B cell (primary cell): ENCODE results near the gene SCYL2. TPM values are rescaled to one million over a fixed set of nuclear protein-coding genes. Genes with fewer than 3 reads are reported as not detected.

ENCODE experiments used
- ATAC-seq: fragments of 200-7000 bp; cut with Tn5 transposase; one replicate; pipeline ENCODE4 v1.10.0; 2021; ENCODE audit warnings: low read depth, mild to moderate bottlenecking, moderate number of reproducible peaks, moderate library complexity
- CTCF ChIA-PET: fragments of 350-600 bp; sonication (Branson Sonifier 250); formaldehyde crosslinking; loops from one replicate; lab custom pipeline; 2021; ENCODE audit warnings: antibody characterized with exemption, inconsistent platforms; lab: Charles Lee
- POLR2A ChIA-PET: fragments of 350-600 bp; sonication (Branson Sonifier 250); formaldehyde crosslinking; loops from one replicate; lab custom pipeline; 2021; ENCODE audit warnings: antibody characterized with exemption; lab: Charles Lee
- DNase-seq: peaks from one replicate; pipeline ENCODE4 v3.0.0; 2013
- H2AFZ ChIP-seq: 2 replicates; pipeline ENCODE4 v1.6.1; 2012; ENCODE audit warnings: mild to moderate bottlenecking, low read depth, low read length; ENCODE audit not compliant: insufficient read depth, poor library complexity, severe bottlenecking
- H3K27ac ChIP-seq, 2 donors: 1 replicate in 1 of 2; 2 replicates in 1 of 2; pipeline ENCODE4 v1.5.1; 2012 to 2013; ENCODE audit warnings: low read length in 2 of 2, mild to moderate bottlenecking in 2 of 2, moderate library complexity in 1 of 2
- H3K27me3 ChIP-seq, 4 experiments: fragments of 200-600 bp in 1 of 4; sonication (generic) in 1 of 4; replicated peaks in 1 of 4; 1 replicate in 2 of 4; 2 replicates in 2 of 4; pipeline versions ENCODE4 v1.6.1 to v1.7.0; 2013 to 2016; ENCODE audit warnings: low read length in 3 of 4, mild to moderate bottlenecking in 2 of 4, mixed read lengths in 1 of 4, moderate library complexity in 1 of 4; ENCODE audit not compliant: insufficient read depth in 4 of 4, control insufficient read depth in 3 of 4; ENCODE audit errors: control extremely low read depth in 1 of 4
- H3K36me3 ChIP-seq, 2 experiments: replicated peaks in 1 of 2; 1 replicate in 1 of 2; 2 replicates in 1 of 2; pipeline versions ENCODE4 v1.6.1 to v1.7.1; 2013; ENCODE audit warnings: low read length in 1 of 2; ENCODE audit not compliant: insufficient read depth in 2 of 2, control insufficient read depth in 1 of 2; ENCODE audit errors: control extremely low read depth in 1 of 2, extremely low read depth in 1 of 2
- H3K4me1 ChIP-seq, 2 donors: fragments of 200-600 bp in 1 of 2; sonication (generic) in 1 of 2; 1 replicate in 1 of 2; 2 replicates in 1 of 2; pipeline versions ENCODE4 v1.5.1 to v1.6.1; 2013 to 2017; ENCODE audit warnings: low read length in 2 of 2; ENCODE audit not compliant: control insufficient read depth in 2 of 2, insufficient read depth in 2 of 2
- H3K4me2 ChIP-seq: replicated peaks from 2 replicates; pipeline ENCODE3; 2012; ENCODE audit warnings: mild to moderate bottlenecking, low read depth, low read length; ENCODE audit not compliant: poor library complexity, severe bottlenecking
- H3K4me3 ChIP-seq, 5 experiments: fragments of 200-600 bp in 1 of 5; sonication (generic) in 1 of 5; 1 replicate in 3 of 5; 2 replicates in 2 of 5; pipeline versions ENCODE4 v1.5.1 to v1.7.0; 2011 to 2016; ENCODE audit warnings: low read length in 4 of 5, mild to moderate bottlenecking in 4 of 5, low read depth in 2 of 5, control low read depth in 1 of 5, moderate library complexity in 1 of 5; ENCODE audit not compliant: insufficient read depth in 1 of 5; ENCODE audit errors: control extremely low read depth in 1 of 5, extremely low read depth in 1 of 5
- H3K79me2 ChIP-seq: fragments of 200-600 bp; sonication (generic); one replicate; pipeline ENCODE4 v1.6.0; 2016; ENCODE audit warnings: low read length; ENCODE audit not compliant: control insufficient read depth, insufficient read depth
- H3K9ac ChIP-seq: fragments of 200-600 bp; sonication (generic); 2 replicates; pipeline ENCODE4 v1.6.1; 2017; ENCODE audit warnings: mild to moderate bottlenecking, low read length, moderate library complexity
- H3K9me3 ChIP-seq, 3 donors: one replicate each; pipeline versions ENCODE4 v1.6.1 to v1.7.1; 2013; ENCODE audit warnings: low read length in 2 of 3; ENCODE audit not compliant: control insufficient read depth in 2 of 3, insufficient read depth in 1 of 3; ENCODE audit errors: control extremely low read depth in 1 of 3
- H4K20me1 ChIP-seq: 2 replicates; pipeline ENCODE4 v1.6.0; 2012; ENCODE audit warnings: mild to moderate bottlenecking, low read length; ENCODE audit not compliant: insufficient read depth, control insufficient read depth, poor library complexity, severe bottlenecking
- H3K27ac Mint-ChIP-seq: one replicate; pipeline ENCODE4 v1.8.0; 2021; ENCODE audit warnings: mixed read lengths
- H3K27me3 Mint-ChIP-seq: one replicate; pipeline ENCODE4 v1.8.0; 2021; ENCODE audit warnings: mixed read lengths
- H3K4me1 Mint-ChIP-seq: one replicate; pipeline ENCODE4 v1.8.0; 2021; ENCODE audit warnings: mixed read lengths
- H3K4me3 Mint-ChIP-seq: one replicate; pipeline ENCODE4 v1.8.0; 2021; ENCODE audit warnings: mixed read lengths
- H3K9me3 Mint-ChIP-seq: one replicate; pipeline ENCODE4 v1.8.0; 2022; ENCODE audit warnings: mixed read lengths; ENCODE audit not compliant: insufficient read depth
- EZH2 ChIP-seq: IDR thresholded peaks from 2 replicates; pipeline ENCODE4 v1.6.1; 2012; ENCODE audit warnings: borderline replicate concordance, low read depth, mild to moderate bottlenecking, moderate library complexity, low read length; ENCODE audit not compliant: insufficient read depth, poor library complexity, severe bottlenecking
- WGBS: methylation state at CpG from one replicate; pipeline ENCODE4 v1.1.5; 2013; ENCODE audit warnings: missing lambda C conversion rate; ENCODE audit not compliant: insufficient coverage; 5-methylcytosine and 5-hydroxymethylcytosine counted together
- intact Hi-C: fragments of 100-400 bp; cut with micrococcal nuclease; formaldehyde crosslinking; loops from one replicate; pipeline ENCODE4 v1.10.0; 2022
- polyA plus RNA-seq: library from polyadenylated mRNA; depleted of rRNA; stranded (reverse); fragments of >200 nt; gene quantifications from 2 replicates; pipeline ENCODE4 v1.2.3, GENCODE V29; 2012
- total RNA-seq, 2 donors: library from RNA; stranded (reverse); fragments of 120-200 nt in 1 of 2; gene quantifications; 1 replicate in 1 of 2; 2 replicates in 1 of 2; pipeline versions ENCODE4 v1.2.3 to v1.2.4, GENCODE V29; 2013 to 2022
- TF ChIP-seq, protein P1 (sequence below): fragments of 200-600 bp; IDR thresholded peaks from one replicate; pipeline ENCODE4 v1.8.0; 2022; ENCODE audit warnings: antibody characterized with exemption, mild to moderate bottlenecking

Gene SCYL2
- total and polyA plus RNA-seq, 2 donors (not counting 1 experiment from before 2014, with no cell fraction given) = 8.8 to 38.4 TPM

DNA sequence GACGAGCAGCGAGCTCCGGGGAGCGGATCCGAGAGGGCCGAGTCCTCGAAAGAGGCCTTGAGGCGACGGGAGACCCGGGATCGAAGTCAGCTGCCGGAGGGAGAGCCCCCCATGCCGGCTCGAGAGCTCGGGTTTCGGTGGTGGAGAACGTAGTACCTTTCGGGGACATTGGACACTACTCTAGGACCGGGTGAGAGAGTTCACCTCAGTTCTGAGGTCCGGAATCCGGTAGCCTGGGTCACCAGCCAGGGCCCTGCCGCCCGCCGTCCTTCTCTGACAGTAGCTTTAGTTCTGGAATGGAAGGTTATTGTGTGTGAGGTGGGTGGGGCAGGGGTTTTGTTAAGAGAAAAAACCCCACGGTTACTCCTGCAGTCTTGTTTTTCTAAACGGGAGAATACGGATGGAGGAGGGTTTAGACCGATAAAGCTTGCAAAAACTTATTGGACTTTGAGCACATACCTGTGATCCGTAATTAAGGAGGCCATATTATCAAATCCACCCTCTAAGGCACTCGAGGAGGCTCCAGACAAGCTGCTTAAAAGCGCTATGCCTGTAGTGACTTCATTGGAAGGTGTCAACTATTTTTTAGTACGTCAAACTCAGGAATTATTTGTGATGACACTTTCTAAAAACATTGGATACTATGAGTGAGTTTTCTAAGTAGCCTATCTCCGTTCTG, 765 bp downstream of the SCYL2 start:
- Histone ChIP-seq H3K9ac (peak overlapping the region; percentile 93), H3K27me3 (no peaks in the 10 kb centered on the region), H3K79me2 (peaks cover 54% of the 10 kb centered on the region), H3K4me3 (peak overlapping the region; percentile 72 to 95 (median 89)), H4K20me1 (peaks cover 7% of the 10 kb centered on the region), H3K4me1 (peaks cover 22 to 23% of the 10 kb centered on the region in 2 donors), H3K4me2 (peak overlapping the region; percentile 88), H3K9me3 (no peaks in the 10 kb centered on the region), H2AFZ (peak overlapping the region; percentile 98), H3K36me3 (no peaks in the 10 kb centered on the region), H3K27ac (peak overlapping the region; percentile 92 to 93)
- CTCF ChIA-PET = interaction anchor here (1.7 to 2.7 kb wide), 3 partner anchors 9 to 67 kb away, joined by 4 to 12 read pairs (median 6); partner anchors contain the start of gene ACTR6
- TF ChIP-seq, protein P1, sequence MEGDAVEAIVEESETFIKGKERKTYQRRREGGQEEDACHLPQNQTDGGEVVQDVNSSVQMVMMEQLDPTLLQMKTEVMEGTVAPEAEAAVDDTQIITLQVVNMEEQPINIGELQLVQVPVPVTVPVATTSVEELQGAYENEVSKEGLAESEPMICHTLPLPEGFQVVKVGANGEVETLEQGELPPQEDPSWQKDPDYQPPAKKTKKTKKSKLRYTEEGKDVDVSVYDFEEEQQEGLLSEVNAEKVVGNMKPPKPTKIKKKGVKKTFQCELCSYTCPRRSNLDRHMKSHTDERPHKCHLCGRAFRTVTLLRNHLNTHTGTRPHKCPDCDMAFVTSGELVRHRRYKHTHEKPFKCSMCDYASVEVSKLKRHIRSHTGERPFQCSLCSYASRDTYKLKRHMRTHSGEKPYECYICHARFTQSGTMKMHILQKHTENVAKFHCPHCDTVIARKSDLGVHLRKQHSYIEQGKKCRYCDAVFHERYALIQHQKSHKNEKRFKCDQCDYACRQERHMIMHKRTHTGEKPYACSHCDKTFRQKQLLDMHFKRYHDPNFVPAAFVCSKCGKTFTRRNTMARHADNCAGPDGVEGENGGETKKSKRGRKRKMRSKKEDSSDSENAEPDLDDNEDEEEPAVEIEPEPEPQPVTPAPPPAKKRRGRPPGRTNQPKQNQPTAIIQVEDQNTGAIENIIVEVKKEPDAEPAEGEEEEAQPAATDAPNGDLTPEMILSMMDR = no peak
- TF ChIP-seq EZH2 = no peak
- ATAC-seq (no peak), DNase-seq (no peak)
- intact Hi-C loops = loop anchor here (1.0 to 10.0 kb wide), 5 partner anchors 67 to 1753 kb away; partner anchors contain the start of genes ACTR6, BLTP3B, GAS2L3 and TMPO
- WGBS = under 1% methylated on average over 20 of the region's 33 CpGs
- Mint-ChIP-seq H3K9me3 (no peaks in the 10 kb centered on the region), H3K27me3 (no peaks in the 10 kb centered on the region), H3K4me3 (peak overlapping the region; percentile 99), H3K27ac (peak overlapping the region; percentile 94), H3K4me1 (peaks cover 37% of the 10 kb centered on the region)
- POLR2A ChIA-PET = interaction anchor here (0.5 to 1.3 kb wide), 3 partner anchors 49 to 105 kb away, joined by 4 to 9 read pairs (median 8); partner anchors contain the start of gene ACTR6
